Measurements from ENCODE around the gene HCCS. TPM values are rescaled to one million over a fixed set of nuclear protein-coding genes. Genes with fewer than 3 reads are reported as not detected.

Gene HCCS
- total and polyA plus RNA-seq, 2 of the 13 experiments (the other 11 are each of a cell fraction or from before 2014, with no cell fraction given): 15.4 to 16.7 TPM

GRCh38 chrX:11130136-11130535 lies 19.0 kb downstream of the HCCS start:
- Histone ChIP-seq H3K36me3 (replicated peaks in 1 of 2; ENCODE audit: control insufficient read depth in 1 of 2, insufficient read depth in 2 of 2, low read length in 2 of 2) (no peaks in the 10 kb centered on the region), H3K4me1 (ENCODE audit: insufficient read depth, low read length) (peaks cover 1% of the 10 kb centered on the region; the same call in 1 of the 2 replicates), H2AFZ (ENCODE audit: low read length) (no peak overlapping the region), H3K27me3 (ENCODE audit: control insufficient read depth in 1 of 2, insufficient read depth in 2 of 2, low read length in 2 of 2) (no peaks in the 10 kb centered on the region), H4K20me1 (ENCODE audit: insufficient read depth, low read length) (no peaks in the 10 kb centered on the region), H3K79me2 (ENCODE audit: insufficient read depth, low read length) (no peaks in the 10 kb centered on the region), H3K4me3 (replicated peaks in 1 of 3; ENCODE audit: insufficient read depth in 1 of 3, low read depth in 2 of 3, low read length in 3 of 3) (no peak overlapping the region), H3K27ac (ENCODE audit: extremely low read length, insufficient read depth, low read length) (no peak overlapping the region), H3K9ac (ENCODE audit: insufficient read depth, low read depth, low read length) (no peak overlapping the region), H3K9me3 (ENCODE audit: low read length) (no peaks in the 10 kb centered on the region), H3K4me2 (ENCODE audit: low read depth, low read length) (no peak overlapping the region)
- no TSS peak for BruUV-seq (replicated peaks)
- intact Hi-C loops (cut with micrococcal nuclease; ENCODE audit: unreplicated experiment) (no loop called here), in situ Hi-C loops (cut with HindIII; ENCODE audit: extremely low pct_ligation_motif_present, low pct_unique_long_range_greater_than_20kb) (loop anchor here (5.0 to 25.0 kb wide), 2 partner anchors 632 to 938 kb away; partner anchors contain the start of gene MSL3)
- ChIA-PET POLR2A (no interaction called here), CTCF (ENCODE audit: low intra/inter-chr PET ratio, low total read pairs) (no interaction called here)
- DNase-seq (ENCODE audit: low spot score) (no peak), ATAC-seq (no peak), FAIRE-seq (no peak)
- TF ChIP-seq PAWR (CRISPR knock-in tag; IDR thresholded peaks at IDR 0.05; ENCODE audit: borderline replicate concordance) (no peak), KDM3A (CRISPR knock-in tag; IDR thresholded peaks at IDR 0.05; ENCODE audit: low read depth) (no peak), HOXA7 (CRISPR knock-in tag; IDR thresholded peaks at IDR 0.05) (no peak), NBN (conservative IDR thresholded peaks at IDR 0.05) (no peak), HNF4G (IDR thresholded peaks at IDR 0.05; ENCODE audit: borderline replicate concordance, low read depth, low read length) (no peak), HNF4G (CRISPR knock-in tag; IDR thresholded peaks at IDR 0.05; ENCODE audit: borderline replicate concordance, low read depth) (no peak), AKNA (CRISPR knock-in tag; IDR thresholded peaks at IDR 0.05; ENCODE audit: borderline replicate concordance) (no peak), GLI4 (CRISPR knock-in tag; IDR thresholded peaks at IDR 0.05; ENCODE audit: borderline replicate concordance) (no peak), ZNF292 (CRISPR knock-in tag; IDR thresholded peaks at IDR 0.05; ENCODE audit: borderline replicate concordance, low read depth) (no peak), HOXD1 (CRISPR knock-in tag; IDR thresholded peaks at IDR 0.05) (no peak), ZNF670 (CRISPR knock-in tag; IDR thresholded peaks at IDR 0.05; ENCODE audit: borderline replicate concordance) (no peak), ZNF382 (CRISPR knock-in tag; IDR thresholded peaks at IDR 0.05; ENCODE audit: borderline replicate concordance) (no peak)
- TF ChIP-seq, protein P1, sequence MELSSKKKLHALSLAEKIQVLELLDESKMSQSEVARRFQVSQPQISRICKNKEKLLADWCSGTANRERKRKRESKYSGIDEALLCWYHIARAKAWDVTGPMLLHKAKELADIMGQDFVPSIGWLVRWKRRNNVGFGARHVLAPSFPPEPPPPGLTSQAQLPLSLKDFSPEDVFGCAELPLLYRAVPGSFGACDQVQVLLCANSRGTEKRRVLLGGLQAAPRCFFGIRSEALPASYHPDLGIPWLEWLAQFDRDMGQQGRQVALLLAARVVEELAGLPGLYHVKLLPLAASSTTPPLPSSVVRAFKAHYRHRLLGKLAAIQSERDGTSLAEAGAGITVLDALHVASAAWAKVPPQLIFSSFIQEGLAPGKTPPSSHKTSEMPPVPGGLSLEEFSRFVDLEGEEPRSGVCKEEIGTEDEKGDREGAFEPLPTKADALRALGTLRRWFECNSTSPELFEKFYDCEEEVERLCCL (CRISPR knock-in tag; IDR thresholded peaks at IDR 0.05; ENCODE audit: borderline replicate concordance): no peak
- TF ChIP-seq, protein P2, sequence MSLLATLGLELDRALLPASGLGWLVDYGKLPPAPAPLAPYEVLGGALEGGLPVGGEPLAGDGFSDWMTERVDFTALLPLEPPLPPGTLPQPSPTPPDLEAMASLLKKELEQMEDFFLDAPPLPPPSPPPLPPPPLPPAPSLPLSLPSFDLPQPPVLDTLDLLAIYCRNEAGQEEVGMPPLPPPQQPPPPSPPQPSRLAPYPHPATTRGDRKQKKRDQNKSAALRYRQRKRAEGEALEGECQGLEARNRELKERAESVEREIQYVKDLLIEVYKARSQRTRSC (CRISPR knock-in tag; IDR thresholded peaks at IDR 0.05; ENCODE audit: low read depth): no peak
- TF ChIP-seq, protein P3, sequence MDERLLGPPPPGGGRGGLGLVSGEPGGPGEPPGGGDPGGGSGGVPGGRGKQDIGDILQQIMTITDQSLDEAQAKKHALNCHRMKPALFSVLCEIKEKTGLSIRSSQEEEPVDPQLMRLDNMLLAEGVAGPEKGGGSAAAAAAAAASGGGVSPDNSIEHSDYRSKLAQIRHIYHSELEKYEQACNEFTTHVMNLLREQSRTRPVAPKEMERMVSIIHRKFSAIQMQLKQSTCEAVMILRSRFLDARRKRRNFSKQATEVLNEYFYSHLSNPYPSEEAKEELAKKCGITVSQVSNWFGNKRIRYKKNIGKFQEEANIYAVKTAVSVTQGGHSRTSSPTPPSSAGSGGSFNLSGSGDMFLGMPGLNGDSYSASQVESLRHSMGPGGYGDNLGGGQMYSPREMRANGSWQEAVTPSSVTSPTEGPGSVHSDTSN (CRISPR knock-in tag; IDR thresholded peaks at IDR 0.05): no peak
- WGBS (ENCODE audit: low lambda C conversion rate): 79% methylated on average over 2 of the region's 3 CpGs

All from HepG2 (cell line).